HL-60 (cell line): ENCODE results near the gene EXO5.

Experiments
- CTCF ChIP-seq: IDR thresholded peaks from one replicate; pipeline ENCODE4 v1.5.1; 2011; ENCODE audit warnings: low read length, control low read depth, inconsistent platforms; ENCODE audit not compliant: insufficient read depth
- GABPA ChIP-seq: IDR thresholded peaks from 2 replicates; pipeline ENCODE4 v1.6.1; 2012; ENCODE audit warnings: low read depth
- POLR2AphosphoS5 ChIP-seq: IDR thresholded peaks from 2 replicates; pipeline ENCODE4 v1.6.1; 2012; ENCODE audit warnings: low read depth
- SPI1 ChIP-seq: IDR thresholded peaks from 2 replicates; pipeline ENCODE4 v1.6.1; 2012; ENCODE audit warnings: low read depth, mild to moderate bottlenecking, borderline replicate concordance
- TF ChIP-seq, protein P1 (sequence below): IDR thresholded peaks from 2 replicates; pipeline ENCODE4 v1.6.1; 2012; ENCODE audit warnings: low read depth; ENCODE audit not compliant: insufficient replicate concordance

DNA sequence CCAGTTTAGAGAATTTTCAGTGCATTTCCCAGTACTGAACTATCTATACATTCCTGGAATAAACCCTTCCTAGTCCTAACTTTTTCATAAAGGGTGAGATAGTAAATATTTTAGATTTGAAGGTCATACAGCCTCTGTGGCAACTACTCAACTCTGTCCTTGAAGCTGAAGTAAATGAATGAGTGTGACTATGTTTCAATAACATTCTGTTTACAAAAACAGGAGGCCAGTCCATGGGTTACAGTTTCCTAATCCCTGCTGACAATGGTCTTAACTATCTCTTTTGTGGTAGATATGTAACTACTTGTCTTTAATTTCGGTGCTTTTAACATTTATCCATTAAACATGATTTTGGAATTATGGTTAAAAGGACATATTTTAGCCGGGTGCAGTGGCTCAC is 27.2 kb downstream of the EXO5 start:
- TF ChIP-seq CTCF (no peak), POLR2AphosphoS5 (no peak), GABPA (no peak), SPI1 (no peak)
- TF ChIP-seq, protein P1, sequence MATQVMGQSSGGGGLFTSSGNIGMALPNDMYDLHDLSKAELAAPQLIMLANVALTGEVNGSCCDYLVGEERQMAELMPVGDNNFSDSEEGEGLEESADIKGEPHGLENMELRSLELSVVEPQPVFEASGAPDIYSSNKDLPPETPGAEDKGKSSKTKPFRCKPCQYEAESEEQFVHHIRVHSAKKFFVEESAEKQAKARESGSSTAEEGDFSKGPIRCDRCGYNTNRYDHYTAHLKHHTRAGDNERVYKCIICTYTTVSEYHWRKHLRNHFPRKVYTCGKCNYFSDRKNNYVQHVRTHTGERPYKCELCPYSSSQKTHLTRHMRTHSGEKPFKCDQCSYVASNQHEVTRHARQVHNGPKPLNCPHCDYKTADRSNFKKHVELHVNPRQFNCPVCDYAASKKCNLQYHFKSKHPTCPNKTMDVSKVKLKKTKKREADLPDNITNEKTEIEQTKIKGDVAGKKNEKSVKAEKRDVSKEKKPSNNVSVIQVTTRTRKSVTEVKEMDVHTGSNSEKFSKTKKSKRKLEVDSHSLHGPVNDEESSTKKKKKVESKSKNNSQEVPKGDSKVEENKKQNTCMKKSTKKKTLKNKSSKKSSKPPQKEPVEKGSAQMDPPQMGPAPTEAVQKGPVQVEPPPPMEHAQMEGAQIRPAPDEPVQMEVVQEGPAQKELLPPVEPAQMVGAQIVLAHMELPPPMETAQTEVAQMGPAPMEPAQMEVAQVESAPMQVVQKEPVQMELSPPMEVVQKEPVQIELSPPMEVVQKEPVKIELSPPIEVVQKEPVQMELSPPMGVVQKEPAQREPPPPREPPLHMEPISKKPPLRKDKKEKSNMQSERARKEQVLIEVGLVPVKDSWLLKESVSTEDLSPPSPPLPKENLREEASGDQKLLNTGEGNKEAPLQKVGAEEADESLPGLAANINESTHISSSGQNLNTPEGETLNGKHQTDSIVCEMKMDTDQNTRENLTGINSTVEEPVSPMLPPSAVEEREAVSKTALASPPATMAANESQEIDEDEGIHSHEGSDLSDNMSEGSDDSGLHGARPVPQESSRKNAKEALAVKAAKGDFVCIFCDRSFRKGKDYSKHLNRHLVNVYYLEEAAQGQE = no peak
